K562 (cell line): Measurements from ENCODE around the gene MAP3K13.

Experiments
- CBFA2T3 ChIP-seq: fragments of 450-650 bp; IDR thresholded peaks from 2 replicates; pipeline ENCODE4 v1.6.1; 2017
- NCOA4 ChIP-seq: fragments of 450-650 bp; IDR thresholded peaks from 2 replicates; pipeline ENCODE4 v1.6.1; 2018; ENCODE audit warnings: mild to moderate bottlenecking; ENCODE audit not compliant: partially characterized antibody
- NFYB ChIP-seq: IDR thresholded peaks from 2 replicates; pipeline ENCODE4 v1.6.1; 2011; ENCODE audit warnings: mild to moderate bottlenecking, moderate library complexity; ENCODE audit not compliant: insufficient read length; ENCODE audit errors: extremely low read depth
- POLR2A ChIP-seq: fragments of 450-650 bp; conservative IDR thresholded peaks from 2 replicates; pipeline ENCODE4 v1.6.1; 2016
- POU5F1 ChIP-seq: fragments of 150-350 bp; IDR thresholded peaks from 2 replicates; pipeline ENCODE4 v1.6.1; 2014; ENCODE audit warnings: borderline replicate concordance, low read length, low read depth, mild to moderate bottlenecking; ENCODE audit not compliant: partially characterized antibody
- TAF1 ChIP-seq: IDR thresholded peaks from 2 replicates; pipeline ENCODE4 v1.6.1; 2011; ENCODE audit warnings: mild to moderate bottlenecking, low read length, moderate library complexity; ENCODE audit not compliant: insufficient read depth, control insufficient read depth, severe bottlenecking; ENCODE audit errors: extremely low read depth
- ZNF197 ChIP-seq: fragments of 200-800 bp; sonication (Bioruptor generic); IDR thresholded peaks from 2 replicates; pipeline ENCODE4 v1.6.1; 2016; ENCODE audit warnings: low read depth, missing genetic modification characterization, missing compliant biosample characterization
- TF ChIP-seq, protein P1 (sequence below): sonication (generic); formaldehyde crosslinking; IDR thresholded peaks from 2 replicates; pipeline ENCODE4 v1.8.0; 2022; ENCODE audit warnings: mild to moderate bottlenecking, low read depth, missing genetic modification reagents
- TF ChIP-seq, protein P2 (sequence below): fragments of 450-650 bp; IDR thresholded peaks from 2 replicates; pipeline ENCODE4 v1.6.1; 2016

DNA sequence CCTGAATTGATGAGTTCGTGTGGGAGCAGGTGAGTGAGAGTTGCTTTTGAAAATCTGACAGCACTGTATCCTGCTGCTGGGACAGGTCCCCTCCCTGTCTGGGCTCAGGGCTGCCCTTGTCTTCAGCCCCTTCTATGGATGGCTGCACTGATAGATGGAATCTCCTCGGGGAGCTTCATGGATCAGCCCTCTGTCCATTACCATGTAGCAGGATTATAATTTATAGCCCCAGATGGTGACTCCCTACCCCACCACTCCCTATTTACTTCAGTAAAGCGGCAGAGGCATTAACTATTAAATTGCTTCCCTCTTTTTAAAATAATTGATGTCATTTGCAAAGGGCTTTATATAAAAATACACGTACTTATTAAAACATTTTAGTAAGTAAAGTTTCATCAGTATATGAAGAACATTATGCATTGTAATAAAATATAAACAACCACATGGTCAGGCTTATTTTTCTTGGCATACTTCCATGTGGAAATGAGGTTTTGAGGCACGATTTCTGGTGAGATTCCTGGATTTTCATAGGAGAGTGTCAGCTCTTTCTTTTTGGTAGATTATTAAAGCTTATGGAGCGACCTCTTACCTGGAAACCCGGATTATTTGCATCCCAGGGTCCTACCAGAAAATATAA, 38.5 kb downstream of the MAP3K13 start:
- TF ChIP-seq, protein P1, sequence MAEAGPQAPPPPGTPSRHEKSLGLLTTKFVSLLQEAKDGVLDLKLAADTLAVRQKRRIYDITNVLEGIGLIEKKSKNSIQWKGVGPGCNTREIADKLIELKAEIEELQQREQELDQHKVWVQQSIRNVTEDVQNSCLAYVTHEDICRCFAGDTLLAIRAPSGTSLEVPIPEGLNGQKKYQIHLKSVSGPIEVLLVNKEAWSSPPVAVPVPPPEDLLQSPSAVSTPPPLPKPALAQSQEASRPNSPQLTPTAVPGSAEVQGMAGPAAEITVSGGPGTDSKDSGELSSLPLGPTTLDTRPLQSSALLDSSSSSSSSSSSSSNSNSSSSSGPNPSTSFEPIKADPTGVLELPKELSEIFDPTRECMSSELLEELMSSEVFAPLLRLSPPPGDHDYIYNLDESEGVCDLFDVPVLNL (CRISPR knock-in tag) = no peak
- TF ChIP-seq NFYB (no peak), CBFA2T3 (no peak), POLR2A (no peak), POU5F1 (no peak), ZNF197 (no peak), TAF1 (no peak), NCOA4 (no peak)
- TF ChIP-seq, protein P2, sequence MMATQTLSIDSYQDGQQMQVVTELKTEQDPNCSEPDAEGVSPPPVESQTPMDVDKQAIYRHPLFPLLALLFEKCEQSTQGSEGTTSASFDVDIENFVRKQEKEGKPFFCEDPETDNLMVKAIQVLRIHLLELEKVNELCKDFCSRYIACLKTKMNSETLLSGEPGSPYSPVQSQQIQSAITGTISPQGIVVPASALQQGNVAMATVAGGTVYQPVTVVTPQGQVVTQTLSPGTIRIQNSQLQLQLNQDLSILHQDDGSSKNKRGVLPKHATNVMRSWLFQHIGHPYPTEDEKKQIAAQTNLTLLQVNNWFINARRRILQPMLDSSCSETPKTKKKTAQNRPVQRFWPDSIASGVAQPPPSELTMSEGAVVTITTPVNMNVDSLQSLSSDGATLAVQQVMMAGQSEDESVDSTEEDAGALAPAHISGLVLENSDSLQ = no peak
